SK-N-SH treated with all-trans-retinoic acid at 6 μM for 48 hours (cell line): ENCODE measurements around the gene NMUR1.

Experiments
- ARNTL ChIP-seq: fragments of 450-650 bp; formaldehyde crosslinking; IDR thresholded peaks from 2 replicates; pipeline ENCODE4 v1.5.0; 2020; ENCODE audit warnings: low read depth, mild to moderate bottlenecking, moderate library complexity, borderline replicate concordance
- CSDC2 ChIP-seq: fragments of 250-450 bp; sonication (Bioruptor Pico); IDR thresholded peaks from 2 replicates; pipeline ENCODE4 v1.5.0; 2020; ENCODE audit warnings: mild to moderate bottlenecking, moderate library complexity
- CSRNP3 ChIP-seq: fragments of 250-450 bp; sonication (Bioruptor Pico); IDR thresholded peaks from 2 replicates; pipeline ENCODE4 v1.5.1; 2021; ENCODE audit warnings: mild to moderate bottlenecking, moderate library complexity
- ESRRG ChIP-seq: fragments of 250-450 bp; sonication (Bioruptor Pico); IDR thresholded peaks from 2 replicates; pipeline ENCODE4 v1.6.1; 2021; ENCODE audit warnings: mild to moderate bottlenecking
- GLIS3 ChIP-seq: fragments of 250-450 bp; sonication (Bioruptor Pico); IDR thresholded peaks from 2 replicates; pipeline ENCODE4 v1.5.0; 2020; ENCODE audit warnings: mild to moderate bottlenecking, moderate library complexity
- RARB ChIP-seq: fragments of 250-450 bp; sonication (Bioruptor Pico); IDR thresholded peaks from 2 replicates; pipeline ENCODE4 v1.8.0; 2021; ENCODE audit warnings: mild to moderate bottlenecking, moderate library complexity
- SNAI2 ChIP-seq: fragments of 250-450 bp; sonication (Bioruptor Pico); IDR thresholded peaks from 2 replicates; pipeline ENCODE4 v1.5.0; 2020; ENCODE audit warnings: mild to moderate bottlenecking, moderate library complexity
- TCF4 ChIP-seq: fragments of 250-450 bp; sonication (Bioruptor Pico); IDR thresholded peaks from 2 replicates; pipeline ENCODE4 v1.8.0; 2021; ENCODE audit warnings: mild to moderate bottlenecking, moderate library complexity, borderline replicate concordance
- TOX ChIP-seq: fragments of 250-450 bp; sonication (Bioruptor Pico); IDR thresholded peaks from 2 replicates; pipeline ENCODE4 v1.8.0; 2021; ENCODE audit warnings: mild to moderate bottlenecking, moderate library complexity, borderline replicate concordance
- ZFP3 ChIP-seq: fragments of 250-450 bp; sonication (Bioruptor Pico); IDR thresholded peaks from 2 replicates; pipeline ENCODE4 v1.5.0; 2020; ENCODE audit warnings: mild to moderate bottlenecking, moderate library complexity
- ZFP30 ChIP-seq: fragments of 450-650 bp; formaldehyde crosslinking; IDR thresholded peaks from 2 replicates; pipeline ENCODE4 v1.5.0; 2022; ENCODE audit warnings: mild to moderate bottlenecking, moderate library complexity
- ZNF8 ChIP-seq: fragments of 450-650 bp; formaldehyde crosslinking; IDR thresholded peaks from 2 replicates; pipeline ENCODE4 v1.5.0; 2020; ENCODE audit warnings: mild to moderate bottlenecking, moderate library complexity
- TF ChIP-seq, protein P1 (sequence below): fragments of 250-450 bp; sonication (Bioruptor Pico); IDR thresholded peaks from 2 replicates; pipeline ENCODE4 v1.8.0; 2020; ENCODE audit warnings: mild to moderate bottlenecking, moderate library complexity, borderline replicate concordance
- TF ChIP-seq, protein P2 (sequence below): fragments of 250-450 bp; sonication (Bioruptor Pico); IDR thresholded peaks from 2 replicates; pipeline ENCODE4 v1.8.0; 2021; ENCODE audit warnings: low read depth, mild to moderate bottlenecking, moderate library complexity, borderline replicate concordance

- TF ChIP-seq CSRNP3 (CRISPR knock-in tag), result no peak
- TF ChIP-seq TOX (CRISPR knock-in tag), result no peak
- no peak for TF ChIP-seq GLIS3 (CRISPR knock-in tag)
- TF ChIP-seq, protein P1, sequence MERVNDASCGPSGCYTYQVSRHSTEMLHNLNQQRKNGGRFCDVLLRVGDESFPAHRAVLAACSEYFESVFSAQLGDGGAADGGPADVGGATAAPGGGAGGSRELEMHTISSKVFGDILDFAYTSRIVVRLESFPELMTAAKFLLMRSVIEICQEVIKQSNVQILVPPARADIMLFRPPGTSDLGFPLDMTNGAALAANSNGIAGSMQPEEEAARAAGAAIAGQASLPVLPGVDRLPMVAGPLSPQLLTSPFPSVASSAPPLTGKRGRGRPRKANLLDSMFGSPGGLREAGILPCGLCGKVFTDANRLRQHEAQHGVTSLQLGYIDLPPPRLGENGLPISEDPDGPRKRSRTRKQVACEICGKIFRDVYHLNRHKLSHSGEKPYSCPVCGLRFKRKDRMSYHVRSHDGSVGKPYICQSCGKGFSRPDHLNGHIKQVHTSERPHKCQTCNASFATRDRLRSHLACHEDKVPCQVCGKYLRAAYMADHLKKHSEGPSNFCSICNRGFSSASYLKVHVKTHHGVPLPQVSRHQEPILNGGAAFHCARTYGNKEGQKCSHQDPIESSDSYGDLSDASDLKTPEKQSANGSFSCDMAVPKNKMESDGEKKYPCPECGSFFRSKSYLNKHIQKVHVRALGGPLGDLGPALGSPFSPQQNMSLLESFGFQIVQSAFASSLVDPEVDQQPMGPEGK, result no peak
- no peak for TF ChIP-seq ARNTL
- no peak for TF ChIP-seq RARB (CRISPR knock-in tag)
- TF ChIP-seq ZFP3 (CRISPR knock-in tag), result no peak
- TF ChIP-seq ZFP30 (CRISPR knock-in tag), result no peak
- no peak for TF ChIP-seq TCF4 (CRISPR knock-in tag)
- no peak for TF ChIP-seq SNAI2 (CRISPR knock-in tag)
- no peak for TF ChIP-seq ZNF8 (CRISPR knock-in tag)
- TF ChIP-seq ESRRG (CRISPR knock-in tag), result no peak
- TF ChIP-seq, protein P2, sequence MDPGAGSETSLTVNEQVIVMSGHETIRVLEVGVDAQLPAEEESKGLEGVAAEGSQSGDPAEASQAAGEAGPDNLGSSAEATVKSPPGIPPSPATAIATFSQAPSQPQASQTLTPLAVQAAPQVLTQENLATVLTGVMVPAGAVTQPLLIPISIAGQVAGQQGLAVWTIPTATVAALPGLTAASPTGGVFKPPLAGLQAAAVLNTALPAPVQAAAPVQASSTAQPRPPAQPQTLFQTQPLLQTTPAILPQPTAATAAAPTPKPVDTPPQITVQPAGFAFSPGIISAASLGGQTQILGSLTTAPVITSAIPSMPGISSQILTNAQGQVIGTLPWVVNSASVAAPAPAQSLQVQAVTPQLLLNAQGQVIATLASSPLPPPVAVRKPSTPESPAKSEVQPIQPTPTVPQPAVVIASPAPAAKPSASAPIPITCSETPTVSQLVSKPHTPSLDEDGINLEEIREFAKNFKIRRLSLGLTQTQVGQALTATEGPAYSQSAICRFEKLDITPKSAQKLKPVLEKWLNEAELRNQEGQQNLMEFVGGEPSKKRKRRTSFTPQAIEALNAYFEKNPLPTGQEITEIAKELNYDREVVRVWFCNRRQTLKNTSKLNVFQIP (CRISPR knock-in tag), result no peak
- TF ChIP-seq CSDC2 (CRISPR knock-in tag), result no peak
Observed at GRCh38 chr2:231554327-231554726, 24.1 kb upstream of the NMUR1 start.
